HCT116 (cell line): Measurements from ENCODE around the gene SRSF3. TPM values are rescaled to one million over a fixed set of nuclear protein-coding genes. Genes with fewer than 3 reads are reported as not detected.

ENCODE experiments used
- ATAC-seq: fragments of 200-7000 bp; cut with Tn5 transposase; 2 replicates; pipeline ENCODE4 v1.9.1; 2020; ENCODE audit warnings: mild to moderate bottlenecking, moderate library complexity
- BruUV-seq: library from RNA; stranded (reverse); fragments of 400-500 nt; replicated peaks from 2 replicates; lab custom pipeline; 2021; lab: Mats Ljungman, UMichigan
- CTCF ChIA-PET: fragments of 300-600 bp; sonication (Branson Sonifier 250); formaldehyde crosslinking; loops from one replicate; lab custom pipeline; 2021; ENCODE audit warnings: antibody characterized with exemption; lab: Charles Lee
- POLR2A ChIA-PET: fragments of 300-600, 350-600 bp; sonication (Branson Sonifier 250); formaldehyde crosslinking; loops from one replicate; lab custom pipeline; 2021; ENCODE audit warnings: antibody characterized with exemption; lab: Charles Lee
- RAD21 ChIA-PET, 2 experiments: fragments of 300-600 bp; sonication (Branson Sonifier 250); formaldehyde crosslinking; loops; one replicate each; lab custom pipeline; 2023; ENCODE audit warnings: low total read pairs in 2 of 2; ENCODE audit not compliant: uncharacterized antibody in 2 of 2, unreplicated experiment in 2 of 2, low non-redundant PET in 1 of 2; lab: Charles Lee
- DNase-seq: peaks from one replicate; pipeline ENCODE4 v3.0.0-alpha.2; 2010; ENCODE audit warnings: low read depth, low spot score
- H2AFZ ChIP-seq: fragments of 200-600 bp; shearing (Covaris generic), sonication (generic); 2 replicates; pipeline ENCODE4 v1.6.1; 2017; ENCODE audit warnings: low read depth, mixed run types, mixed read lengths, antibody characterized with exemption, low read length; ENCODE audit not compliant: poor library complexity, severe bottlenecking
- H3K27ac ChIP-seq: 2 replicates; pipeline ENCODE4 v1.5.1; 2012; ENCODE audit warnings: low read depth, low read length
- H3K27me3 ChIP-seq: fragments of 200-600 bp; sonication (generic); 2 replicates; pipeline ENCODE4 v1.6.1; 2016; ENCODE audit warnings: mixed run types, low read length, mixed read lengths; ENCODE audit not compliant: insufficient read depth
- H3K36me3 ChIP-seq, 2 experiments: fragments of 200-500 bp in 1 of 2; fragments of 200-600 bp in 1 of 2; sonication (Bioruptor generic) in 1 of 2; sonication (generic) in 1 of 2; 2 replicates each; pipeline versions ENCODE4 v1.5.1 to v1.6.1; 2014 to 2016; ENCODE audit warnings: low read length in 2 of 2, inconsistent platforms in 1 of 2, mixed read lengths in 1 of 2, mixed run types in 1 of 2; ENCODE audit not compliant: insufficient read depth in 2 of 2, control insufficient read depth in 1 of 2
- H3K4me1 ChIP-seq, 2 experiments: fragments of 200-600 bp in 1 of 2; sonication (generic) in 1 of 2; 2 replicates each; pipeline versions ENCODE4 v1.5.1 to v1.6.1; 2012 to 2017; ENCODE audit warnings: low read length in 2 of 2, inconsistent platforms in 1 of 2, mild to moderate bottlenecking in 1 of 2, mixed read lengths in 1 of 2, mixed run types in 1 of 2, moderate library complexity in 1 of 2; ENCODE audit not compliant: insufficient read depth in 2 of 2, control insufficient read depth in 1 of 2
- H3K4me2 ChIP-seq: fragments of 200-600 bp; sonication (generic); 2 replicates; pipeline ENCODE4 v1.6.1; 2017; ENCODE audit warnings: mixed run types, low read length, mixed read lengths
- H3K4me3 ChIP-seq, 2 experiments: fragments of 200-600 bp in 1 of 2; sonication (generic) in 1 of 2; replicated peaks in 1 of 2; 2 replicates each; pipeline ENCODE4 v1.5.1; 2011 to 2016; ENCODE audit warnings: low read length in 2 of 2, control low read depth in 1 of 2, low read depth in 1 of 2, mild to moderate bottlenecking in 1 of 2, mixed read lengths in 1 of 2, mixed run types in 1 of 2
- H3K79me2 ChIP-seq: fragments of 200-600 bp; sonication (generic); 2 replicates; pipeline ENCODE4 v1.6.1; 2017; ENCODE audit warnings: mild to moderate bottlenecking, mixed run types, low read length, moderate library complexity, mixed read lengths; ENCODE audit not compliant: insufficient read depth
- H3K9ac ChIP-seq: fragments of 200-600 bp; sonication (generic); 2 replicates; pipeline ENCODE4 v1.6.1; 2016; ENCODE audit warnings: low read length, mixed read lengths
- H3K9me2 ChIP-seq: fragments of 200-600 bp; sonication (generic), shearing (Covaris generic); 2 replicates; pipeline ENCODE4 v1.6.1; 2017; ENCODE audit warnings: mixed run types, mild to moderate bottlenecking, moderate library complexity; ENCODE audit not compliant: insufficient read depth
- H3K9me3 ChIP-seq, 2 experiments: fragments of 200-500 bp in 1 of 2; fragments of 200-600 bp in 1 of 2; sonication (Bioruptor generic) in 1 of 2; sonication (generic) in 1 of 2; 2 replicates each; pipeline ENCODE4 v1.6.1; 2014 to 2017; ENCODE audit warnings: low read length in 2 of 2, mixed read lengths in 2 of 2, inconsistent platforms in 1 of 2, low read depth in 1 of 2, mild to moderate bottlenecking in 1 of 2, mixed run types in 1 of 2, moderate library complexity in 1 of 2; ENCODE audit not compliant: control insufficient read depth in 1 of 2, insufficient read depth in 1 of 2
- H4K20me1 ChIP-seq: fragments of 200-600 bp; sonication (generic), shearing (Covaris generic); 2 replicates; pipeline ENCODE4 v1.6.1; 2017; ENCODE audit warnings: mixed run types, mild to moderate bottlenecking, moderate library complexity; ENCODE audit not compliant: insufficient read depth
- CBX3 ChIP-seq: IDR thresholded peaks from 2 replicates; pipeline ENCODE4 v1.6.1; 2012; ENCODE audit warnings: low read depth
- EZH2phosphoT487 ChIP-seq: fragments of 200-600 bp; IDR thresholded peaks from 2 replicates; pipeline ENCODE4 v1.6.1; 2018; ENCODE audit warnings: antibody characterized with exemption, borderline replicate concordance
- JUND ChIP-seq: IDR thresholded peaks from 2 replicates; pipeline ENCODE4 v1.6.1; 2012
- MAX ChIP-seq: IDR thresholded peaks from 2 replicates; pipeline ENCODE4 v1.6.1; 2012
- POLR2A ChIP-seq: IDR thresholded peaks from 2 replicates; pipeline ENCODE4 v1.7.0; 2011; ENCODE audit warnings: borderline replicate concordance; ENCODE audit not compliant: insufficient read depth, insufficient read length; ENCODE audit errors: extremely low read depth
- POLR2AphosphoS5 ChIP-seq: IDR thresholded peaks from 2 replicates; pipeline ENCODE4 v1.6.1; 2011; ENCODE audit warnings: mild to moderate bottlenecking, low read depth, low read length, moderate library complexity
- REST ChIP-seq: IDR thresholded peaks from 2 replicates; pipeline ENCODE4 v1.6.1; 2012; ENCODE audit warnings: low read depth
- SIN3A ChIP-seq: IDR thresholded peaks from 2 replicates; pipeline ENCODE4 v1.6.1; 2012; ENCODE audit warnings: low read depth
- SP1 ChIP-seq: IDR thresholded peaks from 2 replicates; pipeline ENCODE4 v1.6.1; 2012; ENCODE audit warnings: low read depth
- SRF ChIP-seq: IDR thresholded peaks from 2 replicates; pipeline ENCODE4 v1.6.1; 2012; ENCODE audit warnings: low read depth
- TCF7L2 ChIP-seq: IDR thresholded peaks from 2 replicates; pipeline ENCODE4 v1.7.0; 2011; ENCODE audit warnings: borderline replicate concordance, inconsistent platforms; ENCODE audit not compliant: insufficient read depth, insufficient read length; ENCODE audit errors: extremely low read depth
- ZBTB33 ChIP-seq: IDR thresholded peaks from 2 replicates; pipeline ENCODE4 v1.6.1; 2011; ENCODE audit warnings: mild to moderate bottlenecking, low read length, moderate library complexity; ENCODE audit not compliant: insufficient replicate concordance; ENCODE audit errors: extremely low read depth
- ZNF274 ChIP-seq: fragments of 200-500 bp; sonication (Bioruptor generic); IDR thresholded peaks from 2 replicates; pipeline ENCODE4 v1.6.1; 2014; ENCODE audit warnings: mild to moderate bottlenecking, low read depth, low read length, inconsistent platforms
- intact Hi-C: fragments of 100-400 bp; cut with micrococcal nuclease; formaldehyde crosslinking; loops from 2 replicates; pipeline ENCODE4 v1.10.0; 2022
- total RNA-seq: library from RNA; stranded (reverse); gene quantifications from one replicate; pipeline ENCODE4 v1.2.1, GENCODE V29; 2021; ENCODE audit not compliant: unreplicated experiment

The SRSF3 gene
- total RNA-seq, 1 experiment from 2014 or later, result 362 TPM

GRCh38 chr6:36555750-36556252 is 38.4 kb upstream of the SRSF3 start:
- Histone ChIP-seq H3K27ac (no peak overlapping the region), H3K4me2 (no peak overlapping the region), H2AFZ (no peak overlapping the region), H3K9me3 (no peaks in the 10 kb centered on the region), H4K20me1 (no peaks in the 10 kb centered on the region), H3K9ac (no peak overlapping the region), H3K4me3 (no peak overlapping the region), H3K36me3 (no peaks in the 10 kb centered on the region), H3K27me3 (no peaks in the 10 kb centered on the region), H3K9me2 (no peaks in the 10 kb centered on the region), H3K4me1 (no peaks in the 10 kb centered on the region), H3K79me2 (no peaks in the 10 kb centered on the region)
- DNase-seq (no peak), ATAC-seq (no peak)
- ChIA-PET RAD21 (no interaction called here), CTCF (no interaction called here), POLR2A (no interaction called here)
- intact Hi-C loops, result no loop called here
- TF ChIP-seq SP1 (no peak), MAX (no peak), SRF (no peak), TCF7L2 (no peak), POLR2AphosphoS5 (no peak)
- BruUV-seq, result no TSS peak

- intact Hi-C loops, result no loop called here
- ChIA-PET CTCF (no interaction called here), POLR2A (no interaction called here), RAD21 (no interaction called here)
- H3K27me3 ChIP-seq, result no peaks in the 10 kb centered on the region
- no peaks in the 10 kb centered on the region for H3K4me1 ChIP-seq
- TF ChIP-seq CBX3 (no peak), ZNF274 (no peak), POLR2A (no peak), JUND (no peak), REST (no peak), SIN3A (no peak), ZBTB33 (no peak), EZH2phosphoT487 (no peak)
- no peak overlapping the region for H3K27ac ChIP-seq
- no peak for ATAC-seq
- H3K79me2 ChIP-seq, result no peaks in the 10 kb centered on the region
- H4K20me1 ChIP-seq, result no peaks in the 10 kb centered on the region
- H3K36me3 ChIP-seq, result no peaks in the 10 kb centered on the region
- no peaks in the 10 kb centered on the region for H3K9me3 ChIP-seq
- no peak overlapping the region for H2AFZ ChIP-seq
- H3K9me2 ChIP-seq, result no peaks in the 10 kb centered on the region
- no peak for DNase-seq
- BruUV-seq, result no TSS peak
- H3K4me3 ChIP-seq, result no peak overlapping the region
- H3K9ac ChIP-seq, result no peak overlapping the region
- H3K4me2 ChIP-seq, result no peak overlapping the region
Observed at GRCh38 chr6:36556281-36556680, 37.9 kb upstream of the SRSF3 start.
